ENCODE data around the gene ZNF709. TPM values are rescaled to one million over a fixed set of nuclear protein-coding genes. Genes with fewer than 3 reads are reported as not detected.
"Not testable (repeated sequence)": the region's sequence is repeated elsewhere in the genome, so short reads cannot be mapped to it uniquely, and the experiment has no call there.

Gene ZNF709

GRCh38 chr19:12425888-12426274 lies 58.7 kb downstream of the ZNF709 start:
- Histone ChIP-seq H4K5ac (ENCODE audit: low read length) (no peak overlapping the region), H3K23ac (ENCODE audit: low read length) (no peak overlapping the region), H2AK5ac (ENCODE audit: low read length) (no peak overlapping the region), H3K79me1 (ENCODE audit: low read length) (no peaks in the 10 kb centered on the region), H3K56ac (ENCODE audit: low read length) (no peak overlapping the region), H2BK15ac (replicated peaks; ENCODE audit: low read depth) (no peak overlapping the region), H3K27me3 (ENCODE audit: insufficient read depth, low read length, poor library complexity) (no peaks in the 10 kb centered on the region), H3K79me2 (ENCODE audit: control insufficient read depth, insufficient read depth, low read length) (no peaks in the 10 kb centered on the region), H3K9ac (ENCODE audit: low read length) (no peak overlapping the region), H3K18ac (ENCODE audit: low read length) (no peak overlapping the region), H3K4me3 (ENCODE audit: low read length) (no peak overlapping the region), H4K8ac (ENCODE audit: low read depth, low read length) (no peak overlapping the region), H2BK120ac (ENCODE audit: low read depth, low read length) (no peak overlapping the region), H2BK5ac (ENCODE audit: low read length) (no peak overlapping the region), H3K4ac (ENCODE audit: low read depth, low read length) (no peak overlapping the region), H3K36me3 (ENCODE audit: control insufficient read depth, insufficient read depth, low read length) (no peaks in the 10 kb centered on the region), H3K27ac (ENCODE audit: low read depth, low read length) (no peak overlapping the region), H3K4me2 (ENCODE audit: low read length) (no peak overlapping the region), H3K4me1 (ENCODE audit: control insufficient read depth, low read depth, low read length) (no peaks in the 10 kb centered on the region)
- no peak for DNase-seq
- no CpG with 5 or more reads among the region's 4 CpGs for WGBS (ENCODE audit: extremely low coverage, insufficient coverage, low lambda C conversion rate)

GRCh38 chr19:12425236-12425887 lies 59.3 kb downstream of the ZNF709 start:
- H2BK5ac ChIP-seq (ENCODE audit: low read length), result no peak overlapping the region
- no peak overlapping the region for H4K8ac ChIP-seq (ENCODE audit: low read depth, low read length)
- no peaks in the 10 kb centered on the region for H3K4me1 ChIP-seq (ENCODE audit: control insufficient read depth, low read depth, low read length)
- no peak overlapping the region for H4K5ac ChIP-seq (ENCODE audit: low read length)
- H3K9ac ChIP-seq (ENCODE audit: low read length), result no peak overlapping the region
- H2BK15ac ChIP-seq (replicated peaks; ENCODE audit: low read depth), result no peak overlapping the region
- no peak overlapping the region for H3K4me2 ChIP-seq (ENCODE audit: low read length)
- no peak overlapping the region for H3K23ac ChIP-seq (ENCODE audit: low read length)
- H2AK5ac ChIP-seq (ENCODE audit: low read length), result no peak overlapping the region
- H3K4me3 ChIP-seq (ENCODE audit: low read length), result no peak overlapping the region
- 100% methylated on average over 1 of the region's 2 CpGs for WGBS (ENCODE audit: extremely low coverage, insufficient coverage, low lambda C conversion rate)
- H3K27ac ChIP-seq (ENCODE audit: low read depth, low read length), result no peak overlapping the region
- no peak overlapping the region for H3K56ac ChIP-seq (ENCODE audit: low read length)
- no peak overlapping the region for H3K4ac ChIP-seq (ENCODE audit: low read depth, low read length)
- no peaks in the 10 kb centered on the region for H3K27me3 ChIP-seq (ENCODE audit: insufficient read depth, low read length, poor library complexity)
- H2BK120ac ChIP-seq (ENCODE audit: low read depth, low read length), result no peak overlapping the region
- H3K36me3 ChIP-seq (ENCODE audit: control insufficient read depth, insufficient read depth, low read length), result no peaks in the 10 kb centered on the region
- no peaks in the 10 kb centered on the region for H3K79me1 ChIP-seq (ENCODE audit: low read length)
- DNase-seq, result no peak
- no peak overlapping the region for H3K18ac ChIP-seq (ENCODE audit: low read length)
- H3K79me2 ChIP-seq (ENCODE audit: control insufficient read depth, insufficient read depth, low read length), result no peaks in the 10 kb centered on the region

- not testable (repeated sequence) for H2BK15ac ChIP-seq (replicated peaks; ENCODE audit: low read depth); H4K5ac ChIP-seq (ENCODE audit: low read length); H2BK120ac ChIP-seq (ENCODE audit: low read depth, low read length); H3K4me2 ChIP-seq (ENCODE audit: low read length); H3K56ac ChIP-seq (ENCODE audit: low read length); H4K8ac ChIP-seq (ENCODE audit: low read depth, low read length); H3K27me3 ChIP-seq (ENCODE audit: insufficient read depth, low read length, poor library complexity); H3K4me1 ChIP-seq (ENCODE audit: control insufficient read depth, low read depth, low read length); H2AK5ac ChIP-seq (ENCODE audit: low read length); H3K23ac ChIP-seq (ENCODE audit: low read length); H3K79me2 ChIP-seq (ENCODE audit: control insufficient read depth, insufficient read depth, low read length); H3K36me3 ChIP-seq (ENCODE audit: control insufficient read depth, insufficient read depth, low read length); H3K4me3 ChIP-seq (ENCODE audit: low read length); H3K79me1 ChIP-seq (ENCODE audit: low read length); H3K4ac ChIP-seq (ENCODE audit: low read depth, low read length); H2BK5ac ChIP-seq (ENCODE audit: low read length); H3K18ac ChIP-seq (ENCODE audit: low read length); H3K9ac ChIP-seq (ENCODE audit: low read length); H3K27ac ChIP-seq (ENCODE audit: low read depth, low read length)
- WGBS (ENCODE audit: extremely low coverage, insufficient coverage, low lambda C conversion rate), result no CpG with 5 or more reads among the region's 5 CpGs
- peak; percentile 29 for DNase-seq
These were observed 67.3 kb downstream of the ZNF709 start for GRCh38 chr19:12417273-12417672.

- no peak overlapping the region for H2BK15ac ChIP-seq (replicated peaks; ENCODE audit: low read depth)
- H3K27ac ChIP-seq (ENCODE audit: low read depth, low read length), result no peak overlapping the region
- H3K9ac ChIP-seq (ENCODE audit: low read length), result no peak overlapping the region
- no peak overlapping the region for H3K18ac ChIP-seq (ENCODE audit: low read length)
- no peak overlapping the region for H3K4me2 ChIP-seq (ENCODE audit: low read length)
- no peaks in the 10 kb centered on the region for H3K79me2 ChIP-seq (ENCODE audit: control insufficient read depth, insufficient read depth, low read length)
- WGBS (ENCODE audit: extremely low coverage, insufficient coverage, low lambda C conversion rate), result no CpG with 5 or more reads among the region's 2 CpGs
- no peak for DNase-seq
- no peaks in the 10 kb centered on the region for H3K27me3 ChIP-seq (ENCODE audit: insufficient read depth, low read length, poor library complexity)
- no peaks in the 10 kb centered on the region for H3K36me3 ChIP-seq (ENCODE audit: control insufficient read depth, insufficient read depth, low read length)
- H3K79me1 ChIP-seq (ENCODE audit: low read length), result no peaks in the 10 kb centered on the region
- no peak overlapping the region for H3K23ac ChIP-seq (ENCODE audit: low read length)
- no peak overlapping the region for H2BK120ac ChIP-seq (ENCODE audit: low read depth, low read length)
- H4K5ac ChIP-seq (ENCODE audit: low read length), result no peak overlapping the region
- H3K4me1 ChIP-seq (ENCODE audit: control insufficient read depth, low read depth, low read length), result no peaks in the 10 kb centered on the region
- no peak overlapping the region for H4K8ac ChIP-seq (ENCODE audit: low read depth, low read length)
- H3K4ac ChIP-seq (ENCODE audit: low read depth, low read length), result no peak overlapping the region
- no peak overlapping the region for H3K4me3 ChIP-seq (ENCODE audit: low read length)
- H2BK5ac ChIP-seq (ENCODE audit: low read length), result no peak overlapping the region
- no peak overlapping the region for H3K56ac ChIP-seq (ENCODE audit: low read length)
- no peak overlapping the region for H2AK5ac ChIP-seq (ENCODE audit: low read length)
These were observed 72.7 kb downstream of the ZNF709 start for GRCh38 chr19:12411893-12412292.

Small RNA genes lying within 50 kb of the gene (small RNA-seq; reads per million reads assigned to genes)
- not detected for gene MTCO1P27 (ENCODE audit: insufficient read depth)
- not detected for gene PPIAP20 (ENCODE audit: insufficient read depth)
